GM18907 (cell line): ENCODE results near the gene SDF4.
"Not testable (repeated sequence)": the region's sequence is repeated elsewhere in the genome, so short reads cannot be mapped to it uniquely, and the experiment has no call there.

Experiments used
- ATAC-seq: cut with Tn5 transposase; IDR thresholded peaks from one replicate; pipeline ENCODE4 v1.9.1; 2021; ENCODE audit warnings: mild to moderate bottlenecking, moderate library complexity; ENCODE audit not compliant: unreplicated experiment

Gene SDF4

DNA sequence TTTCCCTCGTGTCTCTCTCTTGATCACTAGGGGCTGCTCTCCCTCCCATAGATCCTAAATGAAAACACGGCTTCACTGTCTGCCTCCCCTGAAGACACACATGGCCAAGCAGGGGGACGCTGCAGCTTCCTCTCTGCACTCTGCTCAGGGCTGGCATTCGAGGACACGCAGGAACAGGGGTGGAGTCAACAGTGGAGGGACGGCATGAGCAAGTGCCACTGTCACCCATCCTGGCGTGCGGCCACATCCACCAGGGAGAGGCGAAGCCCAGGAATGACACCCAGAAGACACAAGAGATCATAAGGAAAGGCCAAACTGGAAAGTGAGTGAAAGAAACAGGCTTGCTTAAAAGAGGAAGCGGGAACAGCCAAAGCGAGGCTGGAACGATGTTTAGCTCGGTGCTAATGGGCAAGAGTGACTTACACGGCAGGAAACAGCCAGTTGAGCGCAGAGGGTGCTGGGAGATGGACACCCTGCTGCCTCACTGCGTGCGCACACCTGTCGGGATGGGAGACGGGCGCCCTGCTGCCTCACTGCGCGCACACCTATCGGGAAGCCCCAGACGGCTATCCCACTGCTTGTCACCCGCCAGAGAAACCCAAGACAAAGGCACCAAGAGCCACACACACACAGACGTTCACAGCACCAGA lies 28.3 kb upstream of the SDF4 start:
- ATAC-seq = no peak

DNA sequence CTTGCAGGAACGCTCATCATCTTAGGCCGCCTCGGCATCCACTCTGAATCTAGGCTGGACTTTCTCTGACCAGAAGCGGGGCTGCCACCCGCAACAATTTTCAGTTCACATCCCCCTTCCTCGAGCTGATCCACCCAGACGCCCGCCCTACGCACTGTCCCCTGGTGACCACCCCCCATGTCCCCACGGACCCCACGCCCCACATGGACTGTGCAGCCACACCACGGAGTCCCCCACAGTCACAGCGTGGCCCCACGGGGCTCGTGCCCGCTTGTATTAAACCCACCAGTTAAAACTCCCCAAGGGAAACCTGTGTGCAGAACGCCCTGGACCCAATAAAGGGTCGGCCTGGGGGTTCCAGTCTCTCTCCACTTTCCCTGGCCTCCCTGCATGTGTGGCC lies 27.7 kb upstream of the SDF4 start:
- ATAC-seq = no peak

DNA sequence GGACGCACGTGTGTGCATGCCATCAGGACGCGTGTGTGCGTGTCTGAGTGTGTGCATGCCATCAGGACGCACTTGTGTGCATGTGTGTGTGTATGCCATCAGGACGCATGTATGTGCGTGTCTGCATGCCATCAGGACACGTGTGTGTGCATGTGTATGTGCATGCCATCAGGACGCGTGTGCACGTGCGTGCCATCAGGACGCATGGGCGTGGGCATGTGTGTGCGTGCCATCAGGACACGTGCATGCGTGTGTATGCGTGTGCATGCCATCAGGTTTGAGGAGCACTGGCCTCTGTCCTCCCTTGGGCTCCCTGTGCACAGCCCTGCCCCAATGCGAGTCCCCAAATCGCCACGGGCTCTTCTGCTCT lies 27.3 kb upstream of the SDF4 start:
- no peak for ATAC-seq

DNA sequence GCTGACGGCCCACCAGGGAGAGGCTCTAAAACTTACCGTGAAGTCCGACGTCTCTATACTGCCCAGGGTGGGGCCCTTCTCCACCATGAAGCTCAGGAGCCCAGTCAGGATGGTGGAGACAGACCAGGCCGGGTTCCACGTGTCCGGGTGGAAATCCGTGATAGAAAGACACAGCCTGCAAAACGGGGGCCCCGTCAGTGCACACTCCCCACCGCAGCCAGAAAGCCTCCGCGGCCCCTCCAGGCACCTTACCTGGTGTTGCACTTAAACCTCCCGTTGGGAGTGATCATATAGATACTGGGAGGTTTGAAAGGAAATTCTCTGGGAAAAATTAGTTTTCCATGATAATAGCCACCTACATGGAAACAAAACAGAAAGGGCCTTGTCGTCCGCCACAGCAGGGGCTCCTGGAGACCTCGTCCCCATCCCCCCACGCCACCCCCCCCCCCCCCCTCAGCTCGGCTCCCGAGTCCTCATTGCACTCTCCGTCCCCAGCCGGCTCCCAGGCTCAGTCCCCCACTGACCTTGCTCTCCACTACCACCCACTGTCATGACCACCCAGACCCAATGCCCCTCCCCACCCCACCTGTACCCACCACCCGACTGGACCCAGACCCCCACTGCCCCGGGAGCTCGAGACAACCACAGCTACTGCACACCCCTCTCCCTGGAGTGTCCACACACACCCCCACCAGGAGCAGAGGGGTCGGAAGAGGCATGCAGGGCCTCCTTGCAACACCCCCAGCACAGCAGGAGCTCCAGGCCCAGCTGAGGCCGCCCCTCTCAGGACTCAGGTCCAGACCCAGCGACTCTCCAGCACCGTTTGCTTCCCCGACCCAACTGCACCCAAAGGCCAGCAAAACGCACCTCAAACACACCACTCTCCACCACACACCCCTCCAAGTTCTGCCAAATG lies 25.4 kb upstream of the SDF4 start:
- ATAC-seq = no peak

DNA sequence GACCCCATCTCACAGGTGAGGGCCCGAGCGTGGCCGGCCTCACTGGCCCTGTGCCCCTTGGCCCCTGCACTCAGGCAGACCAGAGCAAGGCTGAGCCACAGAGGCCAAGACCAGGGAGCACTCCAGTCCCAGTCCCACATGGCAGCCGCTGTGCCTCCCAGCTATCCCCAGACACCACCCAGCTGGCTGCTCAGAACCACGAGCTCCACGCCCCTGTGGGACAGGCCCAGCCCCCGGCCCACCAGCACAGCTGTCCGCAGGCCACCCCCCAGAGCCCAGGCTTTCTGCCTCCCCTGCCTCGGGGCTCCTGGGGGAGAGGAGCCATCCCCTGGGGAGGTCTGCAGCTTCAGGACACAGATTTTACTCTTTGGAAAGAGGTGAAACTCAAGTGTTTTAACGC lies 23.8 kb upstream of the SDF4 start:
- no peak for ATAC-seq

DNA sequence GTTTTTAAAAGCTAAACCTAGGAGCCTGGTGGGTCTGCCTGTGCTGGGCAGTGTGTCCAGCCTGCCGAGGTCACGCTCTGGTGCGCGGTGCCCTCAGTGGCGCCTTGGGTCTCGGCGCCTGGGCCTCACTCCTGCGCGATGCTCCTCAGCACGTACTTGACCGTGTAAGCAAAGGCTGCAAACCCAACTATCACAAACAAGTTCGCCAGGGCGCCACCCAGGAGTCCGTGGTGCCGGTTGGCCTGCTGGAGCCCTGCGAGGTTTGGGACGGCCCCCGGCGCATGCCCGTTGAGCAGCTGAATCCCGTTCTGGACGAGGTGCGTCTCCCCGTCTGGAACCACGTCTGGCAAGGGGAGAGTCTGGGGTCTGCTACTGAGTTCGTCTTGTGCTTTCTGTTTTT lies 23.3 kb upstream of the SDF4 start:
- no peak for ATAC-seq

DNA sequence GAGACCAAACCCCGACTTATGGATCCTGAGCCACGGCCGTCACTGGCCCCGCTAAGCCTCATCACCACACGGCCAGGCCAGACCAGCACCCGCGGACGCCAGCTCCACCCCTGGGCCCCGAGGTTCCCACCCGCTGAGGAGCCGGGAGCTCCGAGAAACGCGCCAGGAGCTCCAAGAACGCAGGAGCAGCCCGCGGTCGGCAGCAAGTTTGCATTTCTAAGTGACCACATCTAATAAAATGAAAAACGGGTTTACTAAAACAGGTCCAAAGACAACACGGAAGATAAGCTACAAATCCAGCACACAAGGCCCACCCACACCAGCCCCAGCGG lies 22.8 kb upstream of the SDF4 start:
- ATAC-seq = no peak

DNA sequence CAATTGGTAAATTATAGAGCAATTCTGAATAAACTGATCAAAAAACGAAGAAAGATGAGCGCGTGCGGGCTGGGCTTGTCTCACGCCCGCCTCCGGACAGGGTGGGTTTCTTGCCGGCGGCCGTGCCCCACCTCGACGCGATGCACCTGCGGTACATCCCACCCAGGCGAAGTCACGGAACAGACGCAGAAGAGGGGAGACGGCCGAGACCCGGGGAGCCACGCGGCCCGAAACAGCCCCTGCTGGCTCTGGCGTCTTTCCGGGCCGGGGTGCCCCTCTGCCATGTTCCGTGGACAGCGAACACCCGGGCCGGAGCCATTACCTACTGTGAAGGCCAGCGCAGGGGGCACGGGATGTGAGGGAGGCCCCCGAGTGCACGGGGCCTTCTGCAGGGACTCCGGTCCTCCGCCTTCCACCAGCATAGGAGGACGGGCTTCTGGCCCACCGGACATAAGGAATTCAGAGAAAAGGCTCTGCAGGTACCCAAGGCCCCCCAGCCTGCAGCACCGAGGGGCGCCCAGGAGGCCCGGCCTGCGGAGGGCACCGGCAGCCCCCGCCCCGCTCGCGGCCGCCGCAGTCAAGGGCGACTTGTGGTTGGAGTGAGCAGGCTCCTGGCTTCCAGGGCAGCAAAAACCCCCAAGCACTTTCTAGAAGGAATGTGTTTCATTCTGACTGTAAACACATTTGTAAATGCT lies 22.3 kb upstream of the SDF4 start:
- ATAC-seq = no peak

DNA sequence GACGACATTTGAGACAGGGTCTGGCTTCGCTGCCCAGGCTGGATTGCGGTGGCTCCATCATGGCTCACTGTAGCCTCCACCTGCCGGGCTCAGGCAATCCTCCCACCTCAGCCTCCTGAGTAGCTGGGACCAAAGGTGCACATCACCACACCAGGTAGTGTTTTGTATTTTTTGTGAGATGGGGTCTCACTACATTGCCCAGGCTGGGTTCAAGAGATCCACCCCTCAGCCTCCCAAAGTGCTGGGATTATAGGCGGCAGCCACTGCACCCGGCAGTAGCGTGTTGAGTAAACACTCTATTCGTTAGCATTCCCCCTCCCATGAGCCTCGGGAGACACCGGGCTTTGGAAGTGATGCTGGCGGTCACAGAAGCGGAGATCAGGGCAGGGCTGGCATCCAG lies 21.5 kb upstream of the SDF4 start:
- ATAC-seq = no peak

DNA sequence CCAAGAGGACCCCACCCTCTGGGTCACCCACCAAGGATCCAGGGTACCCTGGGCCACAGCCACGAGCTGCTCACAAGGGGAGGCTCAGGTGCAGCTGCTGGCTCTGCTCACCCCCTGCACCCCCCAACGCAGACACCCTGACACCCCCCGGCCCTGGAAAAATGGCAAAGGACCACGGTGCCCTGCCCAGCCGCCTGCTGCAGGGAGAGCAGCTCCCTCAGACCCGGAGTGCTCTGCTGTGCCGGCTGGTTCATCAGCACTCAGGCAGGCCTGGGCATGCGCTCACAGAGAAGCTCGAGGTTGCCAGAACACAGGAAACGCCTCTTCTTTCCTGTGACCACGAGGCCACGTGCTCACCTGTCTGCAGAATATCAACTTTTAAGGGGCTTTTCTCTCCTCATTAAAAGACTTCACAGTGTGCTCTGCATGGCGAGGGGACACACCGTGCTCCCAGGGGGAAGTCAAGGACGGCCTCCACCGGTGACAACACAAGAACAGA lies 19.0 kb upstream of the SDF4 start:
- no peak for ATAC-seq

DNA sequence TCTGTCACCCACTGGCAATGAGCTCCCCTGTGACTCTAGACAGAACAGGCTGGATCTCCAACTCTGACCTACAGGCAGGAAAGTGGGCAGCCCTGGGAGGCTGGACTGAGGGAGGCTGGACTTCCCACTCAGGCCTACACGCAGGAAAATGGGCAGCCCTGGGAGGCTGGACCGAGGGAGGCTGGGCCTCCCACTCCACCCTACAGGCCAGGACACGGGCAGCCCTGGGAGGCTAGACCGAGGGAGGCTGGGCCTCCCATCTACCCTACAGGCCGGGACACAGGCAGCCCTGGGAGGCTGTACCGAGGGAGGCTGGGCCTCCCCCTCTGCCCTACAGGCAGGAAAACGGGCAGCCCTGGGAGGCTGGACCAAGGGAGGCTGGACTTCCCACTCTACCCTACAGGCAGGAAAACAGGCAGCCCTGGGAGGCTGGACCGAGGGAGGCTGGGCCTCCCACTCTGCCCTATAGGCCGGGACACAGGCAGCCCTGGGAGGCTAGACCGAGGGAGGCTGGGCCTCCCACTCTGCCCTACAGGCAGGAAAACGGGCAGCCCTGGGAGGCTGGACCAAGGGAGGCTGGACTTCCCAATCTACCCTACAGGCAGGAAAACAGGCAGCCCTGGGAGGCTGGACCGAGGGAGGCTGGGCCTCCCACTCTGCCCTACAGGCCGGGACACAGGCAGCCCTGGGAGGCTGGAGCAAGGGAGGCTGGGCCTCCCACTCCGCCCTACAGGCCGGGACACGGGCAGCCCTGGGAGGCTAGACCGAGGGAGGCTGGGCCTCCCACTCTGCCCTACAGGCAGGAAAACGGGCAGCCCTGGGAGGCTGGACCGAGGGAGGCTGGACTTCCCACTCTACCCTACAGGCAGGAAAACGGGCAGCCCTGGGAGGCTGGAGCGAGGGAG lies 16.5 kb upstream of the SDF4 start:
- ATAC-seq = not testable (repeated sequence)

DNA sequence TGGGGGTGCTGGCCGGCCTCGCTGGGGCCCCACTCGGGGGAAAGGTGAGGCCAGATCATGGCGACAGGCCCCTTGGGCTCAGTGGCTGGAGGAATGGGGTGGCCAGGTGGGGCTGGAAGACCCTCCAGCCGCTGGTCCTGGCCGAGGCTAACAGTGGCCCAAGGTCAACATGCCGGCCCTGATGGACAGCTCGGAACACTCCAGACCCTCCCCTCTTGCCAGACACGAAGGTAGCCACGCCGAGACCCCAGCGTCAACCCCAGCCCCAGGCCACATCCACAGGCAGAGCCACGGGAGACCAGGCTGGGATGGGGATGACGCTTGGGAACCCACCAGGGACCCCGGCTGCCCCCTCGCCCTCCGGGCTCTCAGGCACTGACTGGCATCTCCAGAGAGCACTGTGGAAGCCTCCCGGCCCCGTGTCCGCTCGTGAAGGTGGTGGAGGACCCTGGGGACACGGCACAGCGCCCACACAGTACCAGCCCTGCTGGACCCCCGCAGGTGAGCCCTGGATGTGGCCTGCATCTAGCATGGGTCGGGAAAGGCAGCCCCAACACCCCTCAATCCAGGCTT lies 15.6 kb upstream of the SDF4 start:
- no peak for ATAC-seq

DNA sequence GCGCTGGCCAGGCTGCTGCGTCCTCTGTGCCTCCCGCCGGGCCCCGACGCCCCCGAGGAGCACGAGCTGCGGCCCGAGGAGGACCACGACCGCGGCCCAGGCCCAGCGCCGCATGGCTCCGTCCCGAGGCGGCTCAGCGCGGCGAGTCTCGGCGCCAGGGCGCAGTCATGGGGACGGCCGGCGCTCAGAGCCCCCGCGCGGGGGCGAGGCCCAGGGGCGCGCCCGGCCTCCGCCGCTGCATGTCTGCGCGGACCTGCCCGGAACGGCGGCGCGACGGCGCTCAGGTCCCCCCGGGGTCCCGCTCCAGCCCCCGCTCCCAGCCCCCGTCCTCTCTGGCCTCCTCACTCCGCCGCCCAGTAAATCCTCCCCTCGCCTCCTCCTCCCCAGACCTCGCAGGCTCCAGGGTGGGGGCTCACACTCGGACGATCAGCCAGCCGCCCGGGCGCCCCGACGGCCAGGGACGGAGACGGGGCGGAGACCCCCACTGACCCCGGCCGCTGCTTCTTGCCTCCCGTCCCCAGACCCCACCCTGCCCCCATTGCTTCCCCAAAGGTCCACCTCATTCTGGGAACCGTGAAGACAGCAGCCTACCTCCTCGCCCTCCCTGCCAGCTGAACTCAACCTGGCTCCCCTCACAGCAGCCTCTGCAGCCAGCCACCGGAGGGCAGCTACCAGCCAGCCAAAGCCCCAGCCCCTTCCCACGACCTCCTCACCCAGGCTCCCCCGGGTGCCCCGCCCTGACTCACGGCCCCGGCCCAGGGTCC lies 15.0 kb upstream of the SDF4 start, which contains the start of gene C1QTNF12:
Gene C1QTNF12, minus strand, starts transcription at position 146 of the 764 bp plus-strand sequence. Its CDS starts 32 bp downstream, at position 114.
- ATAC-seq = no peak

DNA sequence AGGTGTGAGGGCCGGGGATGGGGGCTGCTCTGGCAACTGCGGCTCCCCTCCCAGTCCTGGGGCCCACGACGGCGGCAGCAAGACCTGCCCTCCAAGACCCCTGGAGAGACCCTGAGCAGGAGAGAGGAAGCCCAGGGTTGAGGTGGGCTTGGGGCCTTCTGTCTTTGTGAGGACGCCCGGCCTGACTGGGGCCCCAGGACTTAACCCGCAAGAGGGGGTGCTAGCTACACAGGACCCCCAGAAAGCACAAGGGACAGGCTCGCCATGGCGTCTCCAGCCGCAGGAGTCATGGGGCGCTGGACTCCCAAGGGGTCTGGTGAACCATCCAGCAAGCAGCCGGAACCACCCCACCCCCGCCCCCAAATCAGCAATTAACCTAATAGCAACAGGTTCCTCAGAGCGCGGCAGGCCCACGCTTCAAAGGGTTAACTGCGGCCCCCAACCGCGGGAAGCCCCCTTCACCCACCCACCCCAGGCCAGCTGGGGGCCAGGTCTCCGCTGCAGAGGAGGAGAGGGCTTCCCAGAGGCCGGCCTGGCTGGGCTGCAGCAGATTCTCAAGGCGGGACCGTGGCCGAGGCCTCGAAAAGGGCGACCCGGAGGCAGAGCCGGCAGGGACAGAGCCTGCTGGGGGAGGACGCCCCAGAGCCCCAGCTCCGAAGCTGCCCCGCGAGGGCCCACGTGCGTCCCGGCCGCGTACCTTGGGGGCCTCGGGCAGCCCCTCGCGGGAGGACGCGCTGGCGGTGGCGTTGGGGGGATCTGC lies 14.2 kb upstream of the SDF4 start:
- no peak for ATAC-seq

DNA sequence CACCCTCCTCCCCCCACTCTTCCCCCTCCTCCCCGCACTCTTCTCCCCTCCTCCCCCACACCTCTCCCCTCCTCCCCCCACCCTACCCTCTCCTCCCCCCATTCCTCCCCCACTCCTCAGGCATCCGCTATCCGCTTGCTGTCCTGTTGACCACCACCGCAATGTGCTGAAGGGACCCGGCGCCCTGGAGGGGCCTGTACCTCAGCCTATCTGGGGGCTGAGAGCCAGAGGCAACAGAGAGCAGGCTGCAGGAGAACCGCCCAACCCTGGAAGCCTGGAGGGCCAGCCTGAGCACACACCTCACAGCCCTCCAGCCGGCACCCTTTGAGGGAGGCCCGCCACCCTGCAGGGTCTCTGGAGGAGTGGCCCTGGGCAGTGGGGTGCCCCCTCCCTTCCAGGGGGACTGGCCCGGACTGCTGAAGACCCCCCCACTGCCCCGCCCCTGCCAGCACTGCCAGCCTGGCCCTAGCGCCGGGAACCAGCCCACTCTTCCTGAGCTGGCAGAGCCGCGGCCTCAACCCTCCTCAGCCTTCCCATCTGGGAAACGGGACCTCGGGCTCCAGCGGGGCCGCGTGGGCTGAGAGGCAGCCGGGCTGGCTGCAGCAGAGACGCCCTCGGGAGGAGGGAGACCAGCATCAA lies 13.5 kb upstream of the SDF4 start:
- ATAC-seq = no peak

DNA sequence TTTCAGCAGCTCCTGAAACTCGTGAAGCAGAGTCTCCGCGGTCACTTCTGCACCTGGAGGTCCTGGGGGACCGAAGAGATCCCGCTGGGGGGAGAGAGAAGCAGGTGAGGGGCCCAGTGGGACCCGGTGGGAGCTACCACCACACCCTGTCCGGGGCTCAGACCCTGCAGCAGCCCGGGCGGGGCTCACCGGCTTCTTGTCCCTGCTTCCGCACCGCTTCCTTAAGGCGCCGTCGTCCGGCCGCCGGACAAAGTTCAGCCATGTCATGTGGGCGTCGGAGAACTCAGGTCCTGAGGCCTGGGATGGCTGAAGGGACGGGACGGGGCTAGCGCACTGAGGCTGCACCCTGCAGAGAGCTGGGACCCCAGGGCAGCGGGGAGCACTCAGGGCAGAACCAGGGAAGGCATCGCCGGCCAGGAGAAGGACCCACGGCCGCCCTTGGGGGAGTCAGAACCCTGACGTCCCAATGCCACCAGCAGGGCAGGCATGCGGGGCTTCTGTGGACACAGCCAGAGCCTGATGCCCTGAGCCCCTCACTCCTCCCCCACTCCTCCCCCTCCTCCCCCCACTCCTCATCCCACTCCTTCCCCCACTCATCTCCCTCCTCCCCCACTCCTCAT lies 12.5 kb upstream of the SDF4 start:
- no peak for ATAC-seq

DNA sequence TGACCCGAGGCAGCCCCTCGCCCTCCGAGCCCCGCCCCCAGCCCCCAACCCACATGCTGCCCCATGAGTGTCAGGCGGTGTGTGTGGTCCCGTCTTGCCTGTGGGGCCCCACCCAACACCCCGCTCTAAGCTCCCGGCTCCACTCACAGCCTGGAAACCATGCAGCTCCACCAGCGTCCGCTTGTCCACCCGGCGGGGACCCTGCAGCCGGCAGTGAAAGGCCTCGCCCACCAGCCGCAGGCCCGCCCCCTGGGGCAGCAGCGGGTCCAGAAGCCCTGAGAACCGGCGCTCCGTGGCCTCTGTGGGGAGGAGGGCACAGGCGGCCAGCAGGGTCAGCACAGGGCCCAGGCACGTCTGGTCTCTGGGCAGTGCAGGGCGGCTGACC lies 12.0 kb upstream of the SDF4 start:
- ATAC-seq = no peak

DNA sequence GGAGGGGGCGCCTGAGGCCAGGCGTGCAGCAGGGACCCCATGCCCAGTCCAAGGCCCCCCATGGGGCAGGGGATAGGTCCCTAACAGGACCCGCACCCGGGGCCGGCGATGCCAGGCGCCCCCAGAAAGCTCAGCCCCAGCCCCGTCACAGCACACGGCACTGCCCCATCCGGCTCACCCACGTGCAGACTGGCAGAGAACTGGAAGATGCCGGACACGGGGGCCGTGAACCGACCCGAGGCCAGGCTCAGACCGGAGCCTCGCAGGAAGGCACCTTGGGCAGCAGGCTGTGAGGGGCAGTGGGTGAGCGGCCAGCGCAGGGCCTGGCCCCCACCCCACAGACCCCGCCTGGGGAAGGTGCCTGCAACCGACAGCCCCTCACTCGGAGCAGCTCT lies 11.5 kb upstream of the SDF4 start:
- ATAC-seq = no peak
